Measurements from ENCODE around the gene WWOX.

- no peak for TF ChIP-seq POLR2A (IDR thresholded peaks at IDR 0.05; ENCODE audit: low read length)
- TF ChIP-seq GATA1 (IDR thresholded peaks at IDR 0.05; ENCODE audit: low read depth, low read length) = no peak
These were observed 8.0 kb upstream of the WWOX start for GRCh38 chr16:78091419-78091818.
